Measurements from ENCODE around the gene PHF11.
"Not testable (repeated sequence)": the region's sequence is repeated elsewhere in the genome, so short reads cannot be mapped to it uniquely, and the experiment has no call there.

The PHF11 gene

GRCh38 chr13:49543656-49544055, 47.9 kb downstream of the PHF11 start:
- FAIRE-seq (no peak), DNase-seq (ENCODE audit: insufficient read length, low spot score) (no peak)

GRCh38 chr13:49545661-49546060, 49.9 kb downstream of the PHF11 start:
- no peak for DNase-seq (ENCODE audit: insufficient read length, low spot score)
- FAIRE-seq: no peak

- DNase-seq (ENCODE audit: insufficient read length, low spot score): no peak
- no peak for FAIRE-seq
Measured at GRCh38 chr13:49546561-49546960, 50.8 kb downstream of the PHF11 start.

GRCh38 chr13:49549289-49549688, 53.5 kb downstream of the PHF11 start:
- DNase-seq (ENCODE audit: insufficient read length, low spot score) (no peak), FAIRE-seq (no peak)

- DNase-seq (ENCODE audit: insufficient read length, low spot score): no peak
- FAIRE-seq: no peak
Measured at GRCh38 chr13:49550942-49551644, 55.3 kb downstream of the PHF11 start.

GRCh38 chr13:49553888-49554287, 58.1 kb downstream of the PHF11 start:
- no peak for FAIRE-seq

GRCh38 chr13:49554387-49554786, 58.6 kb downstream of the PHF11 start:
- no peak for FAIRE-seq
- DNase-seq (ENCODE audit: insufficient read length, low spot score): no peak

More at GRCh38 chr13:49553888-49554287, 58.1 kb downstream of the PHF11 start:
- no peak for DNase-seq (ENCODE audit: insufficient read length, low spot score)

- DNase-seq (ENCODE audit: insufficient read length, low spot score) (no peak), FAIRE-seq (no peak)
Measured at GRCh38 chr13:49559006-49559405, 63.3 kb downstream of the PHF11 start.

GRCh38 chr13:49560270-49561061, 64.7 kb downstream of the PHF11 start:
- FAIRE-seq (no peak), DNase-seq (ENCODE audit: insufficient read length, low spot score) (no peak)

- FAIRE-seq (no peak), DNase-seq (ENCODE audit: insufficient read length, low spot score) (no peak)
Measured at GRCh38 chr13:49561062-49561410, 65.3 kb downstream of the PHF11 start.

- DNase-seq (ENCODE audit: insufficient read length, low spot score): no peak
- no peak for FAIRE-seq
Measured at GRCh38 chr13:49563516-49563915, 67.8 kb downstream of the PHF11 start.

GRCh38 chr13:49565461-49565860, 69.7 kb downstream of the PHF11 start:
- not testable (repeated sequence) for DNase-seq (ENCODE audit: insufficient read length, low spot score); FAIRE-seq

GRCh38 chr13:49566461-49566860, 70.7 kb downstream of the PHF11 start:
- FAIRE-seq: no peak

GRCh38 chr13:49567491-49567890, 71.7 kb downstream of the PHF11 start:
- DNase-seq (ENCODE audit: insufficient read length, low spot score) (no peak), FAIRE-seq (no peak)

More at GRCh38 chr13:49566461-49566860, 70.7 kb downstream of the PHF11 start:
- DNase-seq (ENCODE audit: insufficient read length, low spot score): no peak

- DNase-seq (ENCODE audit: insufficient read length, low spot score) (no peak), FAIRE-seq (no peak)
Measured at GRCh38 chr13:49569993-49570689, 74.4 kb downstream of the PHF11 start.

GRCh38 chr13:49571299-49572240, 75.8 kb downstream of the PHF11 start:
- DNase-seq (ENCODE audit: insufficient read length, low spot score): no peak
- FAIRE-seq: no peak
